Measurements from ENCODE around the gene RBM33.

RBM33 gene

GRCh38 chr7:155790666-155791065 lies 146.2 kb downstream of the RBM33 start:
- Histone ChIP-seq H3K36me3 (ENCODE audit: insufficient read depth, insufficient read length, low read length) (no peaks in the 10 kb centered on the region), H3K27me3 (ENCODE audit: insufficient read depth, insufficient read length) (peaks cover 20% of the 10 kb centered on the region), H3K9ac (ENCODE audit: insufficient read length, low read depth) (no peak overlapping the region), H3K4me1 (ENCODE audit: insufficient read depth, insufficient read length) (peaks cover 5% of the 10 kb centered on the region), H3K9me3 (ENCODE audit: insufficient read depth, low read length) (no peaks in the 10 kb centered on the region), H3K4me3 (ENCODE audit: insufficient read length, low read depth) (no peak overlapping the region)
- no peak for TF ChIP-seq ZNF274 (IDR thresholded peaks at IDR 0.05; ENCODE audit: low read depth, low read length)
- no peak for TF ChIP-seq YY1 (IDR thresholded peaks at IDR 0.05; ENCODE audit: insufficient read depth, insufficient read length)
- TF ChIP-seq SUZ12 (IDR thresholded peaks at IDR 0.05; ENCODE audit: extremely low read depth, insufficient read depth, insufficient read length), result no peak
- DNase-seq (ENCODE audit: low read depth, low spot score), result no peak

GRCh38 chr7:155791214-155791737 lies 146.8 kb downstream of the RBM33 start:
- Histone ChIP-seq H3K9ac (ENCODE audit: insufficient read length, low read depth) (no peak overlapping the region), H3K36me3 (ENCODE audit: insufficient read depth, insufficient read length, low read length) (no peaks in the 10 kb centered on the region), H3K9me3 (ENCODE audit: insufficient read depth, low read length) (no peaks in the 10 kb centered on the region), H3K27me3 (ENCODE audit: insufficient read depth, insufficient read length) (peaks cover 23% of the 10 kb centered on the region), H3K4me1 (ENCODE audit: insufficient read depth, insufficient read length) (peaks cover 5% of the 10 kb centered on the region), H3K4me3 (ENCODE audit: insufficient read length, low read depth) (no peak overlapping the region)
- no peak for TF ChIP-seq ZNF274 (IDR thresholded peaks at IDR 0.05; ENCODE audit: low read depth, low read length)
- no peak for TF ChIP-seq YY1 (IDR thresholded peaks at IDR 0.05; ENCODE audit: insufficient read depth, insufficient read length)
- no peak for TF ChIP-seq SUZ12 (IDR thresholded peaks at IDR 0.05; ENCODE audit: extremely low read depth, insufficient read depth, insufficient read length)
- no peak for DNase-seq (ENCODE audit: low read depth, low spot score)

DNA sequence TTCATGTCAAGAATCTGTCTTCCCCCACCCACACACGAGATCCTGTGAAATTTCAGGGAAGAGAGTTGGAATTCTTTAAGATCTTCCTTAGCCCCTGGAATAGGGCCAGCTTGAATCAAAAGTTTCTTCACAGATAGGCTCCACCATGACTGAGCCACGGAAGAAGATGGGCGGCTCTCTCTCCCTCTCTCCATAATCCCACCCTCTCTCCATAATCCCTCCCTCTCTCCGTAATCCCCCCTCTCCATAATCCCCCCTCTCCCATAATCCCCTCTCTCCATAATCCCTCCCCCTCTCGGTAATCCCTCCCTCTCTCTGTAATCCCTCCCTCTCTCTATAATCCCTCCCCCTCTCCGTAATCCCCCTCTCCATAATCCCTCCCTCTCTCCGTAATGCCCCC lies 147.4 kb downstream of the RBM33 start:
- no peak overlapping the region for H3K9ac ChIP-seq (ENCODE audit: insufficient read length, low read depth)
- peaks cover 22% of the 10 kb centered on the region for H3K27me3 ChIP-seq (ENCODE audit: insufficient read depth, insufficient read length)
- H3K36me3 ChIP-seq (ENCODE audit: insufficient read depth, insufficient read length, low read length), result no peaks in the 10 kb centered on the region
- H3K4me1 ChIP-seq (ENCODE audit: insufficient read depth, insufficient read length), result peaks cover 5% of the 10 kb centered on the region
- no peak overlapping the region for H3K4me3 ChIP-seq (ENCODE audit: insufficient read length, low read depth)
- H3K9me3 ChIP-seq (ENCODE audit: insufficient read depth, low read length), result no peaks in the 10 kb centered on the region
- no peak for DNase-seq (ENCODE audit: low read depth, low spot score)
- no peak for TF ChIP-seq YY1 (IDR thresholded peaks at IDR 0.05; ENCODE audit: insufficient read depth, insufficient read length)
- no peak for TF ChIP-seq ZNF274 (IDR thresholded peaks at IDR 0.05; ENCODE audit: low read depth, low read length)
- TF ChIP-seq SUZ12 (IDR thresholded peaks at IDR 0.05; ENCODE audit: extremely low read depth, insufficient read depth, insufficient read length), result no peak

- Histone ChIP-seq H3K36me3 (ENCODE audit: insufficient read depth, insufficient read length, low read length) (no peaks in the 10 kb centered on the region), H3K4me1 (ENCODE audit: insufficient read depth, insufficient read length) (peaks cover 5% of the 10 kb centered on the region), H3K9ac (ENCODE audit: insufficient read length, low read depth) (no peak overlapping the region), H3K9me3 (ENCODE audit: insufficient read depth, low read length) (no peaks in the 10 kb centered on the region), H3K4me3 (ENCODE audit: insufficient read length, low read depth) (no peak overlapping the region), H3K27me3 (ENCODE audit: insufficient read depth, insufficient read length) (peaks cover 18% of the 10 kb centered on the region)
- TF ChIP-seq ZNF274 (IDR thresholded peaks at IDR 0.05; ENCODE audit: low read depth, low read length) (no peak), SUZ12 (IDR thresholded peaks at IDR 0.05; ENCODE audit: extremely low read depth, insufficient read depth, insufficient read length) (no peak), YY1 (IDR thresholded peaks at IDR 0.05; ENCODE audit: insufficient read depth, insufficient read length) (no peak)
- no peak for DNase-seq (ENCODE audit: low read depth, low spot score)
These were observed 148.0 kb downstream of the RBM33 start for GRCh38 chr7:155792315-155792960.

GRCh38 chr7:155792999-155793560 lies 148.6 kb downstream of the RBM33 start:
- DNase-seq (ENCODE audit: low read depth, low spot score), result no peak
- H3K9me3 ChIP-seq (ENCODE audit: insufficient read depth, low read length), result no peaks in the 10 kb centered on the region
- no peak overlapping the region for H3K4me3 ChIP-seq (ENCODE audit: insufficient read length, low read depth)
- TF ChIP-seq ZNF274 (IDR thresholded peaks at IDR 0.05; ENCODE audit: low read depth, low read length) (no peak), YY1 (IDR thresholded peaks at IDR 0.05; ENCODE audit: insufficient read depth, insufficient read length) (no peak), SUZ12 (IDR thresholded peaks at IDR 0.05; ENCODE audit: extremely low read depth, insufficient read depth, insufficient read length) (no peak)
- peaks cover 5% of the 10 kb centered on the region for H3K4me1 ChIP-seq (ENCODE audit: insufficient read depth, insufficient read length)
- no peak overlapping the region for H3K9ac ChIP-seq (ENCODE audit: insufficient read length, low read depth)
- H3K27me3 ChIP-seq (ENCODE audit: insufficient read depth, insufficient read length), result peaks cover 24% of the 10 kb centered on the region
- no peaks in the 10 kb centered on the region for H3K36me3 ChIP-seq (ENCODE audit: insufficient read depth, insufficient read length, low read length)

DNA sequence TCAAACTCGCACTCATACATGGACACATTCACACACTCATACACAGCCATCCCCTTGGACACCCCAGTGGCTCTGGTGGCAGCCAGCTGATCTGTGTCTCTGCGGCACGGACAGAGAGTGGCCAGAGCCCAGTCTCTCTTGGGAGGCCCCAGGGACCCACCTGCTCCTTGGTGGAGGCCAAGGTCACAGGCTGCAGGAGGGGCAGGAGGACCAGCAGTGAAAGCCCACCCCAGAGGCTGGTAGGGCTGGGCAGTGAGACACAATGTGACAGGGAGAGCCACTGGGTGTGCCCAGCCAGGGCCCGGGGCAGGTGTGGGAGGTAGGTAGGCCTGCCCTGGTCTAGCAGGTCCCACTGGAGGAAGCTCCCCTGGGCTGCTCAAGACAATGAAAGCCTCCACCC lies 149.3 kb downstream of the RBM33 start:
- Histone ChIP-seq H3K4me1 (ENCODE audit: insufficient read depth, insufficient read length) (peaks cover 2% of the 10 kb centered on the region), H3K9me3 (ENCODE audit: insufficient read depth, low read length) (no peaks in the 10 kb centered on the region), H3K4me3 (ENCODE audit: insufficient read length, low read depth) (no peak overlapping the region), H3K36me3 (ENCODE audit: insufficient read depth, insufficient read length, low read length) (no peaks in the 10 kb centered on the region), H3K9ac (ENCODE audit: insufficient read length, low read depth) (no peak overlapping the region), H3K27me3 (ENCODE audit: insufficient read depth, insufficient read length) (peaks cover 24% of the 10 kb centered on the region)
- no peak for DNase-seq (ENCODE audit: low read depth, low spot score)
- TF ChIP-seq YY1 (IDR thresholded peaks at IDR 0.05; ENCODE audit: insufficient read depth, insufficient read length) (no peak), ZNF274 (IDR thresholded peaks at IDR 0.05; ENCODE audit: low read depth, low read length) (no peak), SUZ12 (IDR thresholded peaks at IDR 0.05; ENCODE audit: extremely low read depth, insufficient read depth, insufficient read length) (no peak)

DNA sequence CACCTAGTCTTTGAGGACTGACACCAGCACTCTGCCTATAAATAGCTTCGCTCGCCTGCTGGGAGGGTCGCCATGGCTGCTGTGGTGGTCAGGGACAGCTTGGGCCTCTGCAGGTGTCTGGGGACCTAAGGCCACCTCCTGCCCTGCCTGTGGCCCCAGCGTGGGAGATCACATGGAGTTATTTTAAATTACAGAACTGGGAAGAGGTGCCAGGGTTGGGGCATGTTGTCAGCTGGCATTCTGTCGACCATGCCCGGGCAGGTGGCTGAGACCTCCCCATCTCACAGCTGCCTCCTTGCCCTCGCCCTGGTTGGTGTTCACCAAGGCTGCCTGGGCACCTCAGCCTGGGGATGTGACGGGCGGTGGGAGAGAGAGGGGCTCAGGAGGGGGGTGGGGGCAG lies 149.7 kb downstream of the RBM33 start:
- no peak overlapping the region for H3K4me3 ChIP-seq (ENCODE audit: insufficient read length, low read depth)
- peaks cover 24% of the 10 kb centered on the region for H3K27me3 ChIP-seq (ENCODE audit: insufficient read depth, insufficient read length)
- H3K9ac ChIP-seq (ENCODE audit: insufficient read length, low read depth), result no peak overlapping the region
- no peaks in the 10 kb centered on the region for H3K36me3 ChIP-seq (ENCODE audit: insufficient read depth, insufficient read length, low read length)
- no peak for DNase-seq (ENCODE audit: low read depth, low spot score)
- no peaks in the 10 kb centered on the region for H3K4me1 ChIP-seq (ENCODE audit: insufficient read depth, insufficient read length)
- no peak for TF ChIP-seq SUZ12 (IDR thresholded peaks at IDR 0.05; ENCODE audit: extremely low read depth, insufficient read depth, insufficient read length)
- no peak for TF ChIP-seq ZNF274 (IDR thresholded peaks at IDR 0.05; ENCODE audit: low read depth, low read length)
- TF ChIP-seq YY1 (IDR thresholded peaks at IDR 0.05; ENCODE audit: insufficient read depth, insufficient read length), result no peak
- H3K9me3 ChIP-seq (ENCODE audit: insufficient read depth, low read length), result no peaks in the 10 kb centered on the region

Data from NT2/D1 (cell line).